DND-41 (cell line): ENCODE results near the gene KIF18B.

Experiments used
- ATAC-seq: fragments of 200-7000 bp; cut with Tn5 transposase; 3 replicates; pipeline ENCODE4 v1.9.1; 2021; ENCODE audit warnings: low read depth; ENCODE audit not compliant: insufficient read depth
- DNase-seq: peaks from one replicate; pipeline ENCODE4 v3.0.0-alpha.2; 2020
- H2AFZ ChIP-seq: 2 replicates; pipeline ENCODE4 v1.6.0; 2012; ENCODE audit warnings: low read depth, low read length
- H3K27ac ChIP-seq: 2 replicates; pipeline ENCODE4 v1.5.1; 2012; ENCODE audit warnings: low read length, inconsistent platforms
- H3K27me3 ChIP-seq: fragments of 200-600 bp; sonication (generic); 2 replicates; pipeline ENCODE4 v1.6.0; 2012; ENCODE audit warnings: low read length, mild to moderate bottlenecking, inconsistent platforms; ENCODE audit not compliant: insufficient read depth, poor library complexity
- H3K36me3 ChIP-seq: 2 replicates; pipeline ENCODE4 v1.5.1; 2012; ENCODE audit warnings: low read length, inconsistent platforms; ENCODE audit not compliant: insufficient read depth
- H3K4me1 ChIP-seq: 2 replicates; pipeline ENCODE4 v1.5.1; 2012; ENCODE audit warnings: mild to moderate bottlenecking, low read length; ENCODE audit not compliant: insufficient read depth
- H3K4me2 ChIP-seq: 2 replicates; pipeline ENCODE4 v1.6.0; 2012; ENCODE audit warnings: mild to moderate bottlenecking, moderate library complexity, low read length, inconsistent platforms; ENCODE audit not compliant: insufficient read depth
- H3K4me3 ChIP-seq, 2 experiments: fragments of 200-600 bp in 1 of 2; shearing (Covaris generic) in 1 of 2; 2 replicates each; pipeline ENCODE4 v1.5.1; 2012 to 2016; ENCODE audit warnings: inconsistent platforms in 2 of 2, low read length in 2 of 2, mild to moderate bottlenecking in 2 of 2, low read depth in 1 of 2, moderate library complexity in 1 of 2
- H3K79me2 ChIP-seq: 2 replicates; pipeline ENCODE4 v1.6.0; 2012; ENCODE audit warnings: low read length, inconsistent platforms; ENCODE audit not compliant: insufficient read depth
- H3K9ac ChIP-seq: 2 replicates; pipeline ENCODE4 v1.6.0; 2012; ENCODE audit warnings: low read depth, mild to moderate bottlenecking, inconsistent platforms, low read length, moderate library complexity
- H3K9me3 ChIP-seq: 2 replicates; pipeline ENCODE4 v1.5.1; 2012; ENCODE audit warnings: low read length, moderate library complexity, mild to moderate bottlenecking, inconsistent platforms; ENCODE audit not compliant: insufficient read depth, severe bottlenecking
- H4K20me1 ChIP-seq: 2 replicates; pipeline ENCODE4 v1.6.0; 2012; ENCODE audit warnings: low read length; ENCODE audit not compliant: insufficient read depth
- EZH2 ChIP-seq: IDR thresholded peaks from 3 replicates; pipeline ENCODE4 v1.6.1; 2012; ENCODE audit warnings: borderline replicate concordance, low read depth, mild to moderate bottlenecking, moderate library complexity, low read length, inconsistent platforms; ENCODE audit not compliant: severe bottlenecking
- TF ChIP-seq, protein P1 (sequence below): IDR thresholded peaks from 2 replicates; pipeline ENCODE4 v1.5.1; 2012; ENCODE audit warnings: borderline replicate concordance, low read length, moderate library complexity, mild to moderate bottlenecking; ENCODE audit not compliant: poor library complexity, severe bottlenecking; ENCODE audit errors: extremely low read depth

The KIF18B gene

DNA sequence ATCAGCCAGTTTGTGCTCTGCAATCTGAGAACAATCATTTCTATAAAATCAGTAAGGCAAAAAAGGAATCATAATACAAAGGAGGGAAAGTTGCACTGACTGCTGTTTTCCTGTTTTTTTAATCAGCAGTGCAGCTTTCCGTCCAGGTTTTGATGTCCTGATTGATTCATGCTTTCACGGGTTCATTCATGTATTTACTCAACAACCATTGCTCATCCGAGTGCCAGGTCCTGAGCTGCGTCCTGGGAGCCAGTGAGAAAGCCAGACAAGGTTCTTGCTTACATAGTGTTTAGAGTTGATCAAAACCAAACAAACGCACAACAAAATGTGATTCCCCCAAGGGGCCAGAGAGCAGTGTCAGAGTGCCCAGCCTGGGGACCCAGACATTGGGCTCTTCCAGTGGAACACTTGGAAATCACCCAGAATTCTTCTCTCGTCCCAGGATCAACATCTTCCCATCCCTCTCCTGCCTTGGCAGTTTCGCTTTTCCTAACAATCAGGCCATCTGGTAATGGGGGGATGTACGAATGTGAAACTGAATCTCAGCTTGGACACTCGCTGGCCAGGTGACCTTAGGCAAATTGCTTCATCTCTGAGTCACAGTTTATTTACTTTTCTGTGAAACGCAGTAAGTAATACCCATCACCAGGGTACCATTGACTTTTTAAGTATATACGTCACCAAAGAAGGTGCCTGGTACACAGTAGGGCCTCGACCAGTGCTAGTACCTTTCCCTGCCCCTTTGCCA lies 33.8 kb upstream of the KIF18B start:
- Histone ChIP-seq H2AFZ (no peak overlapping the region), H3K4me2 (no peak overlapping the region), H3K4me1 (peaks cover 6% of the 10 kb centered on the region), H3K79me2 (no peaks in the 10 kb centered on the region), H4K20me1 (no peaks in the 10 kb centered on the region), H3K36me3 (no peaks in the 10 kb centered on the region), H3K4me3 (no peak overlapping the region), H3K27me3 (peaks cover 7% of the 10 kb centered on the region), H3K9ac (no peak overlapping the region), H3K27ac (no peak overlapping the region), H3K9me3 (no peaks in the 10 kb centered on the region)
- TF ChIP-seq, protein P1, sequence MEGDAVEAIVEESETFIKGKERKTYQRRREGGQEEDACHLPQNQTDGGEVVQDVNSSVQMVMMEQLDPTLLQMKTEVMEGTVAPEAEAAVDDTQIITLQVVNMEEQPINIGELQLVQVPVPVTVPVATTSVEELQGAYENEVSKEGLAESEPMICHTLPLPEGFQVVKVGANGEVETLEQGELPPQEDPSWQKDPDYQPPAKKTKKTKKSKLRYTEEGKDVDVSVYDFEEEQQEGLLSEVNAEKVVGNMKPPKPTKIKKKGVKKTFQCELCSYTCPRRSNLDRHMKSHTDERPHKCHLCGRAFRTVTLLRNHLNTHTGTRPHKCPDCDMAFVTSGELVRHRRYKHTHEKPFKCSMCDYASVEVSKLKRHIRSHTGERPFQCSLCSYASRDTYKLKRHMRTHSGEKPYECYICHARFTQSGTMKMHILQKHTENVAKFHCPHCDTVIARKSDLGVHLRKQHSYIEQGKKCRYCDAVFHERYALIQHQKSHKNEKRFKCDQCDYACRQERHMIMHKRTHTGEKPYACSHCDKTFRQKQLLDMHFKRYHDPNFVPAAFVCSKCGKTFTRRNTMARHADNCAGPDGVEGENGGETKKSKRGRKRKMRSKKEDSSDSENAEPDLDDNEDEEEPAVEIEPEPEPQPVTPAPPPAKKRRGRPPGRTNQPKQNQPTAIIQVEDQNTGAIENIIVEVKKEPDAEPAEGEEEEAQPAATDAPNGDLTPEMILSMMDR, result no peak
- TF ChIP-seq EZH2, result no peak
- ATAC-seq, result no peak
- no peak for DNase-seq

DNA sequence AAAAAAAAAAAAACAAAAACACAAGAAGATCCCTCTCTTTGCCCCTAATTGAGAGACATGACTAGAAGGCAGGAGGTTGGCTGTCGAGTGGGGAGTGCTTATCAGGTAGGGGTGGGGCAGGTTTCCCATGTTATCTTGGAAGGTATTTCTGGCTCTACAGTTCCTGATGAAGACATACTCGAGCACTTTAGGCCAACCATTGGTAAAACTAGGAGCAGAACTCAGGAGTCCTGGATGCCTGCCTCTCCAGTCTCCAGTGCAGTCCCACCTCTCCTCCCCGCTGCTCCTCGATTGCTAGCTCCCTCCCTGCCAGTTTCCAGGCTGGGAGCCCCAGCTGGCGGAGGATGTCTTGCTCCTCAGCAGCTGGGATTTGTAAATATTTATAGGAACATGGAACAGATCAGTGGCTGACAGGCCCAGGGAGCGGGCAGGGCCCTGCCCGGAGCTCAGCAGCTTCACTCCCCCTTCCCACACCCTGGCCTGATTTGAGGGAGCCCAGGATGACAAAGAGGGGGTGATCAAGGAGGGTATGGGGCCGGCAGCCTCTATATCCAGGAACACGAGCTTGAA lies 31.9 kb upstream of the KIF18B start:
- Histone ChIP-seq H3K4me1 (no peaks in the 10 kb centered on the region), H3K4me3 (no peak overlapping the region), H3K36me3 (no peaks in the 10 kb centered on the region), H3K27me3 (peaks cover 13% of the 10 kb centered on the region), H3K79me2 (no peaks in the 10 kb centered on the region), H4K20me1 (no peaks in the 10 kb centered on the region), H3K4me2 (no peak overlapping the region), H3K9me3 (no peaks in the 10 kb centered on the region), H3K27ac (no peak overlapping the region), H3K9ac (no peak overlapping the region), H2AFZ (no peak overlapping the region)
- DNase-seq (no peak), ATAC-seq (no peak)
- TF ChIP-seq, protein P1, result no peak
- no peak for TF ChIP-seq EZH2

DNA sequence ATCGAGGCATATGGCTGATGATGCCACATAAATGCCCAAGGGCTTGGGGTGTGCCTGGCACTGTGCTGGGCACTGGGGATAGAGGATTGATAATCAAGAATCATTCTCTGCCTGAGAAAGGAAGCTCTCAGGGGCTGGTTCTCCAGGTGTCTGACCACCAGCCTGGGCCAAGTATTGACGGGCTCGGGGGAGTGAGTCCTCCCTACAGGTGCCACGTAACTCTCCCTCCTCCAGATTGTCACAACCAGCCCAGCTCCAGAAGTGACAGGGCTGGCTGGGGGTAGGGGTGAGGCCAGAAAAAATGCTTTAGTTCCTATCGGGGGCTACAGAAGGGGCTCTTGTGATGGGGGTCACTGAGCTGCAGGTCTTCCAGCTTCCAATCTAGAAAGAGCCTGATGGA lies 31.2 kb upstream of the KIF18B start:
- DNase-seq, result no peak
- H4K20me1 ChIP-seq, result no peaks in the 10 kb centered on the region
- no peak overlapping the region for H3K9ac ChIP-seq
- no peaks in the 10 kb centered on the region for H3K79me2 ChIP-seq
- no peak overlapping the region for H3K4me2 ChIP-seq
- H2AFZ ChIP-seq, result no peak overlapping the region
- H3K4me3 ChIP-seq, result no peak overlapping the region
- no peak overlapping the region for H3K27ac ChIP-seq
- no peaks in the 10 kb centered on the region for H3K9me3 ChIP-seq
- no peaks in the 10 kb centered on the region for H3K4me1 ChIP-seq
- no peak for ATAC-seq
- TF ChIP-seq, protein P1, result no peak
- no peak for TF ChIP-seq EZH2
- H3K27me3 ChIP-seq, result peaks cover 13% of the 10 kb centered on the region
- no peaks in the 10 kb centered on the region for H3K36me3 ChIP-seq
